HG03520 (cell line): ENCODE results near the gene TPGS1.

ENCODE experiments used
- ATAC-seq: cut with Tn5 transposase; IDR thresholded peaks from one replicate; pipeline ENCODE4 v1.9.1; 2021; ENCODE audit warnings: mild to moderate bottlenecking, moderate library complexity; ENCODE audit not compliant: unreplicated experiment

TPGS1 gene

GRCh38 chr19:495081-495401 is 12.3 kb upstream of the TPGS1 start:
- no peak for ATAC-seq

- ATAC-seq: no peak
These were observed 11.7 kb upstream of the TPGS1 start for GRCh38 chr19:495402-496111.

- ATAC-seq: no peak
These were observed 11.1 kb upstream of the TPGS1 start, which contains the start of gene MADCAM1 for GRCh38 chr19:496112-496665. Gene MADCAM1, plus strand, starts transcription at chr19:496486. Its CDS starts 14 bp downstream, at chr19:496500.

- no peak for ATAC-seq
These were observed 10.3 kb upstream of the TPGS1 start for GRCh38 chr19:496986-497385.

GRCh38 chr19:497491-497868 is 9.8 kb upstream of the TPGS1 start:
- no peak for ATAC-seq

GRCh38 chr19:497869-498510 is 9.3 kb upstream of the TPGS1 start:
- ATAC-seq: no peak

- no peak for ATAC-seq
These were observed 8.8 kb upstream of the TPGS1 start for GRCh38 chr19:498511-498891.

GRCh38 chr19:498977-499623 is 8.2 kb upstream of the TPGS1 start:
- no peak for ATAC-seq

- no peak for ATAC-seq
These were observed 5.7 kb upstream of the TPGS1 start for GRCh38 chr19:501646-502045.

- no peak for ATAC-seq
These were observed 2.7 kb upstream of the TPGS1 start for GRCh38 chr19:504616-505015.

- peak; percentile 44 for ATAC-seq
These were observed 652 bp upstream of the TPGS1 start for GRCh38 chr19:506404-507285.

GRCh38 chr19:508204-509150 is 1.2 kb downstream of the TPGS1 start:
- no peak for ATAC-seq

- peak; percentile 23 for ATAC-seq
These were observed 3.4 kb downstream of the TPGS1 start for GRCh38 chr19:510606-511100.

- ATAC-seq: no peak
These were observed 4.0 kb downstream of the TPGS1 start for GRCh38 chr19:511101-511851.

- no peak for ATAC-seq
These were observed 5.5 kb downstream of the TPGS1 start for GRCh38 chr19:512547-513365.

GRCh38 chr19:513368-514165 is 6.3 kb downstream of the TPGS1 start:
- ATAC-seq: no peak

- no peak for ATAC-seq
These were observed 6.9 kb downstream of the TPGS1 start for GRCh38 chr19:514166-514663.
